NCI-H146 treated with DMSO at 0.1 percent for 48 hours (cell line): ENCODE results near the gene ATF6.

ENCODE experiments used
- DNase-seq: peaks from one replicate; lab custom pipeline; 2025; ENCODE audit not compliant: unreplicated experiment; lab: John Stamatoyannopoulos, UW

The ATF6 gene

DNA sequence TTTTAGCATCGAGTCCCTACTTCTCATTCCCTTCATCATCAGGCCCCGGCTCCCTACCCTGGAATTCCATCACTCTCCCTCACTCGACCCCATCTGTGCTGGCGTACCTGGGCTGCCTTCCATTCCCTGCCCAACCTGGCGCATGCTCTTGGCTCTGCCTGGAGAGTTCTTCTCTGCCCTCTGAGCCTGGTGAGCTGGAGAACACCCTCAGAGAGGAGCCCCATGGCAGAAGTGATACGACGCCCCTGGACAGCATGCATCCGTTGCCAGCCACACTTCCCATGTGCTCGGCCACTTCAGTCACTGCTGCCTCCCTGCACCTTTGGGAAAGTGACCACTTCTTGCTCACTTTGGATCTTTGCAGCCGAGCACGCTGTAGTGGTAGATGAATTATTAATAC lies 227.5 kb downstream of the ATF6 start:
- DNase-seq: no peak

DNA sequence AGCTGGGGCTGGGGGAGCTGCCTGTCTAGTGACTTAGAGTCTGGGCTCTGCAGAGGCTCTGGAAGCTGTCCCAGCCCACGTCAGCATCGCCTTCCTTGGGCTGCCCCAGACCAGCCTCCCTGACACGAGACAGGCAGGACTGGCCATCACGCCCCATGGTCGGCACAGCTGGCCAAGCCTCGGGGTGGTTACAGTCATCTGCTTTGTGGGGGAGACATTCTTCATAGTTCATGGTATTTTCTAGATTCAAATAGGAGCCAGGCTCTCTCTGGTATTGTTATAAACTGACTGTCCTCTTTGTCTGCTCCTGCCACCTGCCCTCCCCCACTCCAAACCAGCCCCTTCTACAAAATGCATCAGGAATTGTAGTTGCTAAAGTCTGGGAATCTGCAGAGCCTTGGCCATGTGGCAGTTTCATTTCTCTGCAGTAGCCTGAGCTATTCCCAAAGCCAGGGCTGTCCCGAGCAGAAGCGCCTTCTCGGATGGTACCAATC lies 228.1 kb downstream of the ATF6 start:
- no peak for DNase-seq

GRCh38 chr1:161997152-161997551 lies 231.0 kb downstream of the ATF6 start:
- no peak for DNase-seq

DNA sequence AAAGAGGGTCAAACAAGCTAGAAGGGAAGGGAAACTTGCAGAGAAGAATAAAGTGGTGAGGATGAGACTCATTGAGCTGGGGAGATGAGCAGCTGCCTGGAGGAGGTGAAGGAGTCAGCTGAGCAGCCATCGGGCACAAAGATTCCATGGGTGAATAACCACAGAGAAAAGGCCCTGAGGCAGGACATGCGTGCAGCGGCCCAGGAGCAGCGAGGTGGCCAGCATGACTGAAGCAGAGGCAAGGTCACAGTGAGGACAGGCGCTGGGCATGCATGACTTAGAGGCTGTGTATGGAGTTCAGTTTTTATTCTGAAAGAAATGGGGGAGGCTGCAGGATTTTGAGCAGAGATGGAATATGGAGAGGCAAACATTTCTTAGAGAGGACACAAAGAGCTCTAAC lies 232.7 kb downstream of the ATF6 start:
- peak; percentile 2 for DNase-seq

GRCh38 chr1:161999301-162000052 lies 233.4 kb downstream of the ATF6 start:
- no peak for DNase-seq

- DNase-seq: no peak
These were observed 233.9 kb downstream of the ATF6 start for GRCh38 chr1:162000053-162000420.

GRCh38 chr1:162003061-162003829 lies 237.1 kb downstream of the ATF6 start:
- DNase-seq: no peak

GRCh38 chr1:162003830-162004215 lies 237.7 kb downstream of the ATF6 start:
- DNase-seq: no peak

- no peak for DNase-seq
These were observed 238.4 kb downstream of the ATF6 start for GRCh38 chr1:162004441-162004950.

DNA sequence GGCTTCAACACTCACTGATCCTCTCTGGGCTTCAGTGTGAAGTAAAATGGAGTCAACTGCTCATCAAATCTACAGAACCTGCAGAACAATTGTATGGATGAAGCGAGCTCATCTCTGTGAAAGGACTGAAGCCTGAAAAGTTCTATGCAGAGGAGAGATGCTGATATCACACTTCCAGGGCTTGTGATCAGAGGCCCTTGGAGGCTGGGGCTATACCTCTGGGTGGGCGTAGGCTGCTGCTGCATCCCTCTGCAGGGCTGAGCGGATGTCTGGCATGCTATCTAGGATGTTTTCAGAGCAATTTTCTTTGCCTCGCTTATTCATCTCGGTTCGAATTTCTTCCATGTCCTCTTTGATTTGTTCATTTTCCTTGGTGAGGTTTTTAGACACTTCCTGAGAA lies 240.0 kb downstream of the ATF6 start:
- DNase-seq: no peak

DNA sequence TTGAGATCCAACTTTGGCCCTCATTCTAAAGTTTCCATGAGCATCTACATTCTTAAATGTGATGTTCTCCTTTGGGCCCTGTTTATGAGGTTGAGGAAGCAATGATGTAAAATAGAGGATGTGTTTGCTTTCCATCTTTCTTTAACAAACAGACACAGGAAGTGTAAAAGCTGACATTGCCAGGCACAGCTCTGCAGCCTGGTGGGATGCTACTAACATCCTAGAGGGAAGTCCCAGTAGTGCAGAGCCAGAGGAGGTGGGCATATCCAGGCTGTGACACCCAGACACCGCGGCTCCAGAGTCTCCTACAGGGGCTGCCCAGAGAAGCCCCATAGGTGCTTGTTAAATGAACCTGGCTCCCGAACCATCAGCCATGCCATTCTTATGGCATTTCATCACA lies 241.3 kb downstream of the ATF6 start:
- DNase-seq: no peak

DNA sequence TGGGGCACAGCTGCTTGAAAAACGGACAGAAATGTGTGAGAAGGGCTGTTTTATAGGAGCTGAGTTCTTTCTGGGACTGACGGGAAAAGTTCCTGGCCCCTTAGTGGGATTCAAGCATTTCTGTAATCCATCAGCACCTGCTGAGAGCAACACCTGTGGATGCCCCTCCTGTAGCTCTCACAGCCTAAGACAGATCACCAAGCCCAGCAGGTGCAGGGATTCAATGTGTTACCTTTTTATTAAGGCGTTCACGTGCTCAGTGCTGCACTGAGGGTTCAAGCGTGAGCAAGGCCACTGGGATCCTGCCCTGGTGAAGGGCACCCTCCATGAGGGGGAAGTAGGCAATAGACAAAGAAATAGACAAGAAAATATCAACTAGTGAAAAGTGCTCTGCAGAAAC lies 242.7 kb downstream of the ATF6 start:
- peak; percentile 7 for DNase-seq

- no peak for DNase-seq
These were observed 243.5 kb downstream of the ATF6 start for GRCh38 chr1:162009501-162010174.

DNA sequence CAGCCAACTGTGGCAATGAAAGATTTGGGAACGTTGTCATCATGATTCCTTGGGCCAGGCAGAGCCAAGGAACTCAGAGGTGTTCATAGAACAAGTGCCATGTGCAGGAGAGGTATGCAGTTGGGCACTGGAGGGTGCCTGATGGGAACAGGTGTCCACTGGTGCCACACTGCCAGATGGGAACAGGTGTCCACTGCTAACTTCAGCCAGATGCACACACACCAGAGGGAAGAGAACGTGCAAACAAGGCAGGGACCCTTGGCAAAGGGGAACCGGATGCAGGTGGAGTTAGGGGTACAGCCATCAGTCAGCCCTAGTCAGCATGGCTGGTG lies 244.0 kb downstream of the ATF6 start:
- no peak for DNase-seq

- no peak for DNase-seq
These were observed 245.4 kb downstream of the ATF6 start for GRCh38 chr1:162011337-162012012.

DNA sequence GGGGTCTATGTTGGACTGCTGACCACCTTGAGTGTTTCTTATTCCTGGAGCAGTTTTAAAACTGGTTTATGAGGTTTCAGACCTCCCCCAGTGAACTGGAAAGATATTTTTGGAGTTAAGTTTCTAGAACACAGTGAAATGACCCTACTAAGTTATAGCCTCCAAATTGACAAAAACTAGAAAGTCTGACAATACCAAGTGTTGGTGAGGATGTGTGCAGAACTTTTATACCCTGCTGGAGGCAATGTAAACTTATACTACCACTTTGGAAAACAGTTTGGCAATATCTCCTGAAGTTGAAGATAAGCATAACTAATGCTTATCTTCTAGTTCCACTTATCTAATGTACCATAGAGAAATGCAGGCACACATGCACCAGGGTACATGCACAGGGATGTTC lies 247.2 kb downstream of the ATF6 start:
- no peak for DNase-seq
